Ectodermal cell (in vitro differentiated cells): ENCODE data around the gene C14orf93.
"Not testable (repeated sequence)": the region's sequence is repeated elsewhere in the genome, so short reads cannot be mapped to it uniquely, and the experiment has no call there.

Source experiments
- H3K27ac ChIP-seq: 2 replicates; pipeline ENCODE4 v1.7.0; 2013; ENCODE audit warnings: mild to moderate bottlenecking, low read depth, low read length; ENCODE audit not compliant: insufficient read depth, poor library complexity, severe bottlenecking
- H3K27me3 ChIP-seq: 2 replicates; pipeline ENCODE4 v1.7.0; 2013; ENCODE audit warnings: mild to moderate bottlenecking, low read length; ENCODE audit not compliant: insufficient read depth, control insufficient read depth, poor library complexity, severe bottlenecking
- H3K36me3 ChIP-seq: one replicate; pipeline ENCODE4 v1.7.0; 2013; ENCODE audit warnings: low read length; ENCODE audit not compliant: control insufficient read depth, insufficient read depth
- H3K4me1 ChIP-seq: one replicate; pipeline ENCODE4 v1.7.0; 2013; ENCODE audit warnings: low read length; ENCODE audit not compliant: control insufficient read depth, insufficient read depth
- H3K4me3 ChIP-seq: 2 replicates; pipeline ENCODE4 v1.7.0; 2013; ENCODE audit warnings: low read depth, low read length, control low read depth; ENCODE audit not compliant: insufficient read depth
- H3K9me3 ChIP-seq: 2 replicates; pipeline ENCODE4 v1.7.0; 2013; ENCODE audit warnings: mild to moderate bottlenecking, low read length, moderate library complexity; ENCODE audit not compliant: control insufficient read depth
- WGBS, 2 experiments: methylation state at CpG; one replicate each; pipeline ENCODE4 v1.1.7; 2013; ENCODE audit warnings: missing lambda C conversion rate in 2 of 2; 5-methylcytosine and 5-hydroxymethylcytosine counted together

C14orf93 gene

GRCh38 chr14:23020143-23021128, 10.5 kb upstream of the C14orf93 start:
- H3K9me3 ChIP-seq = no peaks in the 10 kb centered on the region
- H3K36me3 ChIP-seq = peaks cover 8% of the 10 kb centered on the region
- H3K4me3 ChIP-seq = no peak overlapping the region
- 88 to 90% methylated on average over 7 of the region's 7 CpGs for WGBS, 2 experiments
- H3K4me1 ChIP-seq = peaks cover 26% of the 10 kb centered on the region
- no peak overlapping the region for H3K27ac ChIP-seq
- H3K27me3 ChIP-seq = no peaks in the 10 kb centered on the region

DNA sequence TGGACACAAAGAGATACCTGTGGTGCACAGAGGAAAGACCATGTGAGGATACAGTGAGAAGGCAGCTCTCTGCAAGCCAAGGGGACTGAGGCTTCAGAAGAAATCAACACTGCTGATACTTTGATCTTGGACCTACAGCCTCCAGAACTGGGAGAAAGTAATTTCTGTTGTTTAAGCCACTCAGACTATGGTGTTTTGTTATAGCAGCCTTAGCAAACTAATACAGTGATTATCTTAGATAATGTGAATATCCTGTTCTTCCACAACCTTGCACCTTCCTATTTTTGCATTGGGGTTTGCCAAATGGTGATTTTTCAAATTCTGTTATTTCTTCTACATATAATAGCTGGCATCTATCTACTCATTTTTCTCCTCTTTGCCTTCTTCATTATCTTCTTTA, 8.2 kb upstream of the C14orf93 start:
- H3K4me1 ChIP-seq = peaks cover 13% of the 10 kb centered on the region
- H3K36me3 ChIP-seq = no peaks in the 10 kb centered on the region
- H3K27ac ChIP-seq = no peak overlapping the region
- no peak overlapping the region for H3K4me3 ChIP-seq
- no peaks in the 10 kb centered on the region for H3K27me3 ChIP-seq
- no peaks in the 10 kb centered on the region for H3K9me3 ChIP-seq

GRCh38 chr14:23017091-23017490, 7.1 kb upstream of the C14orf93 start:
- Histone ChIP-seq H3K4me3 (no peak overlapping the region), H3K36me3 (no peaks in the 10 kb centered on the region), H3K27ac (no peak overlapping the region), H3K4me1 (peaks cover 8% of the 10 kb centered on the region), H3K9me3 (no peaks in the 10 kb centered on the region), H3K27me3 (no peaks in the 10 kb centered on the region)
- 90 to 92% methylated on average over 5 of the region's 5 CpGs for WGBS, 2 experiments

GRCh38 chr14:23015618-23016017, 5.7 kb upstream of the C14orf93 start:
- no peak overlapping the region for H3K27ac ChIP-seq
- peaks cover under 1% of the 10 kb centered on the region for H3K4me1 ChIP-seq
- 85% methylated on average over 4 of the region's 4 CpGs for WGBS, 2 experiments

GRCh38 chr14:23013749-23014054, 3.8 kb upstream of the C14orf93 start:
- WGBS, 2 experiments = 93 to 95% methylated on average over 5 of the region's 5 CpGs
- H3K4me3 ChIP-seq, H3K27ac ChIP-seq, H3K36me3 ChIP-seq, H3K9me3 ChIP-seq, H3K27me3 ChIP-seq, H3K4me1 ChIP-seq: not testable (repeated sequence)

More at GRCh38 chr14:23015618-23016017, 5.7 kb upstream of the C14orf93 start:
- no peaks in the 10 kb centered on the region for H3K36me3 ChIP-seq
- no peak overlapping the region for H3K4me3 ChIP-seq
- no peaks in the 10 kb centered on the region for H3K27me3 ChIP-seq
- no peaks in the 10 kb centered on the region for H3K9me3 ChIP-seq

DNA sequence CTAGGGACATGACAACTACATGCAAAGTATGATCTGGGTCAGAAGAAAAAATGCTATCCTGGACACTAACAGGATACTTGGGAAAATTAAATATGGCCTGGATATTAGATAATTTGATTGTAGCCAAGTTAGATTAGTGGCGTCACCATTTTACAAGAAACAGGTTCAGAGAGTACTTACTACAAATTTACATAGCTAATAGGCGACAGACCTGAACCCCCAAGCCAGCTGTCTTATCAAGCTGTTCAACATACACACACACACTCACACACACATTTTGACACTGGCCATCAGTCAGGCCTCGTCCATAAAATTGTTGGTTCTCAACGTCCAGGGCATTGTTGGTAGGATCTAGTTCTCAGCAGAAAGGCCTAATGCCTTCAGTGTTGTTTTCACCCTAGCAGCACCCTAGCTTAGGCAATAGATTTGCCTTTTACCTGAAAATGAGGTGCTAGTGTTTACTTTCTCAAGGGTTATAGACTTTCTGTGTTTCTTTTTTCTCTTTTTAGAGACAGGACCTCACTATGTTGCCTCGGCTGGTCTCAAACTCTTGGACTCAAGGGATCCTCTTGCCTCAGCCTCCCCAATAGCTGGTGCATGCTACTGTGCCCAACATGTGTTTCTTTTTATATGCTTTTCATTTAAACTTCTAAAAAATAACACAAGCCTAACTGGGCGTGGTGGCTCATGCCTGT, 3.3 kb upstream of the C14orf93 start:
- H3K36me3 ChIP-seq = no peaks in the 10 kb centered on the region
- H3K9me3 ChIP-seq = no peaks in the 10 kb centered on the region
- WGBS, 2 experiments = 89 to 90% methylated on average over 6 of the region's 6 CpGs
- no peak overlapping the region for H3K27ac ChIP-seq
- no peaks in the 10 kb centered on the region for H3K27me3 ChIP-seq
- no peaks in the 10 kb centered on the region for H3K4me1 ChIP-seq
- H3K4me3 ChIP-seq = no peak overlapping the region

GRCh38 chr14:23009483-23009938, 432 bp downstream of the C14orf93 start:
- peak overlapping the region; percentile 36 for H3K4me3 ChIP-seq
- H3K27me3 ChIP-seq = no peaks in the 10 kb centered on the region
- 63 to 88% methylated on average over 5 to 8 of the region's 8 CpGs for WGBS, 2 experiments
- no peak overlapping the region for H3K27ac ChIP-seq
- no peaks in the 10 kb centered on the region for H3K9me3 ChIP-seq
- peaks cover 4% of the 10 kb centered on the region for H3K4me1 ChIP-seq
- H3K36me3 ChIP-seq = no peaks in the 10 kb centered on the region

DNA sequence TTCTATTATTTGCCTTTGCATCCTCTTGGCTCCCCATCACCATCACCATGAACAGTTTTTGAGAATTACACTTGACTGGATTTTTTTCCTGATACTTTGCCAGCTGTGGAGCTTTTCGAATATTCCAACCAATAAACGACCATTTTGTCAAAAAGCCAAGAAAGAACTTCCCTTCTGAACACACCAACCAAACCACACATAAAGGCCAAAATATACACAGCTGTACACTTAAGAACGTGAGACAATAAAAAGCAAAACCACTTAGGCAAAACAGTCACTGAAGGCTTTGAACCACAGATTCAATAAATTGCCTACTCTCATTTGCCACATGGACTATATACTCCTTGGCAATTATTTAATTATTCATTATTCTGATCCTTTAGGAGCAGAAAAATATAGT, 1.1 kb downstream of the C14orf93 start:
- Histone ChIP-seq H3K4me3 (no peak overlapping the region), H3K36me3 (no peaks in the 10 kb centered on the region), H3K9me3 (no peaks in the 10 kb centered on the region), H3K27me3 (no peaks in the 10 kb centered on the region), H3K4me1 (peaks cover 4% of the 10 kb centered on the region), H3K27ac (no peak overlapping the region)
- 94 to 96% methylated on average over 3 of the region's 3 CpGs for WGBS, 2 experiments

GRCh38 chr14:23006544-23007419, 3.2 kb downstream of the C14orf93 start:
- peak overlapping the region; percentile 49 for H3K4me3 ChIP-seq
- 1% methylated on average over 62 of the region's 62 CpGs for WGBS, 2 experiments
- H3K36me3 ChIP-seq = no peaks in the 10 kb centered on the region

DNA sequence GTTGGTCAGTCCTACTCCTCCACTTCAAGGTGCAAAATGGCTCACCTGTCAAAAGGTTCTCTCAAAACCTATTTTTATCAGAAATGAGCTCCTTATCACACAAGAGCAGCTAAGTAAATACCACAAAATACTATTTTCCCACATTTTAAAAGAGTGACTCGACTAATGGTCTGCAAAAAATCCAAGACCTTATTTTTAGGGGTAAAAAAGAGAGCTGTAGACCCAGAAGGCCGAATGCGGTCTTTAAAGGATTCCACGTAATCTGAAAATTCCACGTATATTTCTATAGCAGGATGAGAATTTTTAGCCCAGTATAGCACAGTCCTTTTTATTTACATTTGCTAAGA, 3.8 kb downstream of the C14orf93 start:
- no peaks in the 10 kb centered on the region for H3K9me3 ChIP-seq
- WGBS, 2 experiments = 74 to 84% methylated on average over 5 of the region's 5 CpGs
- H3K27ac ChIP-seq = peak overlapping the region; percentile 91
- no peaks in the 10 kb centered on the region for H3K27me3 ChIP-seq
- peak overlapping the region; percentile 49 for H3K4me3 ChIP-seq
- peaks cover 4% of the 10 kb centered on the region for H3K4me1 ChIP-seq
- no peaks in the 10 kb centered on the region for H3K36me3 ChIP-seq

More at GRCh38 chr14:23006544-23007419, 3.2 kb downstream of the C14orf93 start:
- Histone ChIP-seq H3K27ac (peak overlapping the region; percentile 91), H3K4me1 (peaks cover 4% of the 10 kb centered on the region), H3K9me3 (no peaks in the 10 kb centered on the region), H3K27me3 (no peaks in the 10 kb centered on the region)
